Cardiac fibroblast (primary cell): ENCODE data around the gene ZSCAN20.

Experiments
- DNase-seq, 2 donors: peaks; one replicate each; pipeline versions ENCODE4 v3.0.0 to v3.0.0-alpha.2; 2010; ENCODE audit warnings: low read depth in 2 of 2
- H3K4me3 ChIP-seq, 2 donors: replicated peaks in 1 of 2; 1 replicate in 1 of 2; 2 replicates in 1 of 2; pipeline ENCODE4 v1.5.1; 2011; ENCODE audit warnings: low read depth in 2 of 2, low read length in 2 of 2, mild to moderate bottlenecking in 2 of 2, moderate library complexity in 1 of 2
- CTCF ChIP-seq: IDR thresholded peaks from one replicate; pipeline ENCODE4 v1.5.1; 2011; ENCODE audit warnings: low read depth, mild to moderate bottlenecking, low read length, inconsistent platforms

Gene ZSCAN20

GRCh38 chr1:33537885-33538284, 65.4 kb downstream of the ZSCAN20 start:
- no peak for TF ChIP-seq CTCF
- no peak for DNase-seq
- no peak overlapping the region for H3K4me3 ChIP-seq

DNA sequence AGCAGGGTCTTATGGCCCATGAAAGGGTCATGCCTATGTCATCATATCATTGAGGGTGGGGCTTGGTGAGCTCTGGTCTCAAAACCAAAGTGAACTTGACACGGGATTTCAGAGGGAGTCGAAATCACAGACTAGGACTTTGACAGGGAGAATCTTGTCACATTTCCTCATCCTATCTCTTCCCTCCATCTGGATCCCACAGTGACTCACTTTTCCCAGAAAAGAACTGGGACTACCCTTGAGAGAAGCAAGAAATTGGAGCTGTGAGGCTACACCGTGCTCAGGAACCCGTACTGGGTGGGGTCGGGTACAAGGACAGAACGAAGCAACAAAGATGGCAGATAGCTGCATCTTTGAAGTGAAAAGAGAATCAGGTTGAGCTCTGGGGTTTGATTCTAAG, 69.5 kb downstream of the ZSCAN20 start:
- no peak overlapping the region for H3K4me3 ChIP-seq
- DNase-seq = no peak
- TF ChIP-seq CTCF = no peak
